Right lung (tissue), 5 donors: ENCODE data around the gene TGFBR2. TPM values are rescaled to one million over a fixed set of nuclear protein-coding genes. Genes with fewer than 3 reads are reported as not detected.

Experiments
- DNase-seq, 2 donors: peaks; one replicate each; pipeline ENCODE4 v3.0.0-alpha.2; 2013
- polyA plus RNA-seq, 5 donors: library from polyadenylated mRNA; unstranded; fragments of 120-200 nt; gene quantifications; one replicate each; pipeline versions ENCODE4 v1.2.1 to v1.2.3, GENCODE V29; 2013; ENCODE audit warnings: inconsistent platforms in 1 of 5, low replicate concordance in 1 of 5; ENCODE audit not compliant: insufficient read length in 5 of 5, insufficient read depth in 1 of 5

The TGFBR2 gene
- polyA plus RNA-seq, 5 donors: 94.3 to 130 (median 120) TPM

- no peak for DNase-seq
Measured at GRCh38 chr3:30712991-30713390, 106.6 kb downstream of the TGFBR2 start.

- no peak for DNase-seq
Measured at GRCh38 chr3:30713885-30714503, 107.6 kb downstream of the TGFBR2 start.

- no peak for DNase-seq
Measured at GRCh38 chr3:30719536-30719935, 113.1 kb downstream of the TGFBR2 start.

- no peak for DNase-seq
Measured at GRCh38 chr3:30720586-30721313, 114.3 kb downstream of the TGFBR2 start.

GRCh38 chr3:30721314-30721634, 114.9 kb downstream of the TGFBR2 start:
- DNase-seq: no peak

GRCh38 chr3:30723211-30723610, 116.8 kb downstream of the TGFBR2 start:
- no peak for DNase-seq

GRCh38 chr3:30724863-30725262, 118.5 kb downstream of the TGFBR2 start:
- no peak for DNase-seq

- DNase-seq: no peak
Measured at GRCh38 chr3:30728143-30728542, 121.7 kb downstream of the TGFBR2 start.

- DNase-seq: no peak
Measured at GRCh38 chr3:30729512-30729911, 123.1 kb downstream of the TGFBR2 start.

- DNase-seq: no peak
Measured at GRCh38 chr3:30729936-30730335, 123.5 kb downstream of the TGFBR2 start.

- DNase-seq: no peak
Measured at GRCh38 chr3:30730967-30731366, 124.6 kb downstream of the TGFBR2 start.

- DNase-seq: no peak
Measured at GRCh38 chr3:30733209-30733608, 126.8 kb downstream of the TGFBR2 start.

- DNase-seq: no peak
Measured at GRCh38 chr3:30733696-30734095, 127.3 kb downstream of the TGFBR2 start.

GRCh38 chr3:30737743-30738499, 131.5 kb downstream of the TGFBR2 start:
- no peak for DNase-seq

GRCh38 chr3:30738605-30739004, 132.2 kb downstream of the TGFBR2 start:
- no peak for DNase-seq

- no peak for DNase-seq
Measured at GRCh38 chr3:30741889-30742288, 135.5 kb downstream of the TGFBR2 start.

GRCh38 chr3:30742796-30743619, 136.6 kb downstream of the TGFBR2 start:
- no peak for DNase-seq
